SH-SY5Y (cell line): ENCODE measurements around the gene RBM8A.

Source experiments
- GATA2 ChIP-seq: IDR thresholded peaks from 2 replicates; pipeline ENCODE4 v1.6.1; 2011; ENCODE audit warnings: mild to moderate bottlenecking, low read depth, low read length
- GATA3 ChIP-seq: IDR thresholded peaks from 2 replicates; pipeline ENCODE4 v1.6.1; 2011; ENCODE audit warnings: low read depth, mild to moderate bottlenecking, low read length, moderate library complexity

GRCh38 chr1:145959957-145960467 is 32.7 kb upstream of the RBM8A start:
- TF ChIP-seq GATA2 (no peak), GATA3 (no peak)
